Skeletal muscle satellite cell (primary cell): ENCODE results near the gene TMPRSS5.

Source experiments
- H3K27me3 ChIP-seq: 2 replicates; pipeline ENCODE4 v1.7.0; 2013; ENCODE audit warnings: low read length; ENCODE audit not compliant: control insufficient read depth, insufficient read depth
- H3K36me3 ChIP-seq: 2 replicates; pipeline ENCODE4 v1.7.0; 2013; ENCODE audit warnings: mild to moderate bottlenecking, control low read depth, low read length; ENCODE audit not compliant: insufficient read depth
- H3K4me1 ChIP-seq: 2 replicates; pipeline ENCODE4 v1.7.0; 2013; ENCODE audit warnings: low read length; ENCODE audit not compliant: control insufficient read depth, insufficient read depth
- H3K4me2 ChIP-seq: 2 replicates; pipeline ENCODE4 v1.7.0; 2013; ENCODE audit warnings: mild to moderate bottlenecking, low read length
- H3K4me3 ChIP-seq: 2 replicates; pipeline ENCODE4 v1.7.0; 2013; ENCODE audit warnings: low read length
- H3K9ac ChIP-seq: 2 replicates; pipeline ENCODE4 v1.7.0; 2013; ENCODE audit warnings: mild to moderate bottlenecking, low read depth, low read length, moderate library complexity
- H3K9me3 ChIP-seq: replicated peaks from 2 replicates; pipeline ENCODE4 v1.7.0; 2013; ENCODE audit warnings: mild to moderate bottlenecking, control low read depth, low read length

Gene TMPRSS5

GRCh38 chr11:113666584-113666983 lies 39.5 kb downstream of the TMPRSS5 start:
- Histone ChIP-seq H3K9ac (no peak overlapping the region), H3K27me3 (no peaks in the 10 kb centered on the region), H3K36me3 (no peaks in the 10 kb centered on the region), H3K4me2 (no peak overlapping the region), H3K4me1 (peaks cover 31% of the 10 kb centered on the region), H3K9me3 (no peaks in the 10 kb centered on the region), H3K4me3 (no peak overlapping the region)

- H3K36me3 ChIP-seq = no peaks in the 10 kb centered on the region
- peaks cover 31% of the 10 kb centered on the region for H3K4me1 ChIP-seq
- H3K27me3 ChIP-seq = no peaks in the 10 kb centered on the region
- H3K9ac ChIP-seq = peak overlapping the region; percentile 21
- no peak overlapping the region for H3K4me2 ChIP-seq
- H3K9me3 ChIP-seq = no peaks in the 10 kb centered on the region
- no peak overlapping the region for H3K4me3 ChIP-seq
Observed at GRCh38 chr11:113664981-113665710, 41.0 kb downstream of the TMPRSS5 start.

- H3K27me3 ChIP-seq = no peaks in the 10 kb centered on the region
- peak overlapping the region; percentile 48 for H3K9ac ChIP-seq
- H3K9me3 ChIP-seq = no peaks in the 10 kb centered on the region
Observed at GRCh38 chr11:113664069-113664980, 41.8 kb downstream of the TMPRSS5 start.

GRCh38 chr11:113663567-113663966 lies 42.5 kb downstream of the TMPRSS5 start:
- peaks cover 28% of the 10 kb centered on the region for H3K4me1 ChIP-seq
- peak overlapping the region; percentile 33 for H3K9ac ChIP-seq
- no peaks in the 10 kb centered on the region for H3K9me3 ChIP-seq
- no peak overlapping the region for H3K4me2 ChIP-seq
- H3K4me3 ChIP-seq = no peak overlapping the region
- no peaks in the 10 kb centered on the region for H3K27me3 ChIP-seq
- no peaks in the 10 kb centered on the region for H3K36me3 ChIP-seq

More at GRCh38 chr11:113664069-113664980, 41.8 kb downstream of the TMPRSS5 start:
- Histone ChIP-seq H3K4me1 (peaks cover 31% of the 10 kb centered on the region), H3K4me3 (no peak overlapping the region), H3K36me3 (no peaks in the 10 kb centered on the region), H3K4me2 (peak overlapping the region; percentile 3)

GRCh38 chr11:113655771-113656170 lies 50.3 kb downstream of the TMPRSS5 start:
- Histone ChIP-seq H3K4me1 (no peaks in the 10 kb centered on the region), H3K9me3 (no peaks in the 10 kb centered on the region), H3K4me3 (no peak overlapping the region), H3K9ac (no peak overlapping the region), H3K36me3 (no peaks in the 10 kb centered on the region), H3K27me3 (peaks cover 26% of the 10 kb centered on the region), H3K4me2 (no peak overlapping the region)

GRCh38 chr11:113651023-113651422 lies 55.1 kb downstream of the TMPRSS5 start:
- Histone ChIP-seq H3K9me3 (no peaks in the 10 kb centered on the region), H3K4me2 (no peak overlapping the region), H3K4me3 (no peak overlapping the region), H3K9ac (no peak overlapping the region), H3K27me3 (peaks cover 28% of the 10 kb centered on the region), H3K4me1 (no peaks in the 10 kb centered on the region), H3K36me3 (no peaks in the 10 kb centered on the region)

GRCh38 chr11:113649311-113649710 lies 56.8 kb downstream of the TMPRSS5 start:
- H3K4me2 ChIP-seq = no peak overlapping the region
- H3K9me3 ChIP-seq = no peaks in the 10 kb centered on the region
- H3K27me3 ChIP-seq = peaks cover 29% of the 10 kb centered on the region
- H3K36me3 ChIP-seq = no peaks in the 10 kb centered on the region
- no peaks in the 10 kb centered on the region for H3K4me1 ChIP-seq
- H3K4me3 ChIP-seq = no peak overlapping the region
- no peak overlapping the region for H3K9ac ChIP-seq

- H3K4me2 ChIP-seq = no peak overlapping the region
Observed at GRCh38 chr11:113647856-113648255, 58.3 kb downstream of the TMPRSS5 start.

GRCh38 chr11:113647108-113647507 lies 59.0 kb downstream of the TMPRSS5 start:
- H3K9me3 ChIP-seq = no peaks in the 10 kb centered on the region

More at GRCh38 chr11:113647856-113648255, 58.3 kb downstream of the TMPRSS5 start:
- no peaks in the 10 kb centered on the region for H3K36me3 ChIP-seq
- peaks cover 21% of the 10 kb centered on the region for H3K27me3 ChIP-seq
- H3K9ac ChIP-seq = no peak overlapping the region
- no peak overlapping the region for H3K4me3 ChIP-seq
- no peaks in the 10 kb centered on the region for H3K4me1 ChIP-seq
- H3K9me3 ChIP-seq = no peaks in the 10 kb centered on the region

GRCh38 chr11:113645593-113646349 lies 60.3 kb downstream of the TMPRSS5 start:
- Histone ChIP-seq H3K9ac (no peak overlapping the region), H3K4me1 (no peaks in the 10 kb centered on the region), H3K9me3 (no peaks in the 10 kb centered on the region), H3K27me3 (peaks cover 20% of the 10 kb centered on the region), H3K4me2 (no peak overlapping the region), H3K4me3 (no peak overlapping the region), H3K36me3 (no peaks in the 10 kb centered on the region)

More at GRCh38 chr11:113647108-113647507, 59.0 kb downstream of the TMPRSS5 start:
- Histone ChIP-seq H3K36me3 (no peaks in the 10 kb centered on the region), H3K4me1 (no peaks in the 10 kb centered on the region), H3K27me3 (peaks cover 18% of the 10 kb centered on the region), H3K9ac (no peak overlapping the region), H3K4me2 (no peak overlapping the region), H3K4me3 (no peak overlapping the region)

GRCh38 chr11:113644605-113645004 lies 61.5 kb downstream of the TMPRSS5 start:
- Histone ChIP-seq H3K4me1 (no peaks in the 10 kb centered on the region), H3K9me3 (no peaks in the 10 kb centered on the region)

More at GRCh38 chr11:113644605-113645004, 61.5 kb downstream of the TMPRSS5 start:
- Histone ChIP-seq H3K4me3 (no peak overlapping the region), H3K4me2 (no peak overlapping the region), H3K36me3 (no peaks in the 10 kb centered on the region), H3K27me3 (peaks cover 23% of the 10 kb centered on the region), H3K9ac (no peak overlapping the region)
